Gastrocnemius medialis (tissue), 4 donors: ENCODE results near the gene CXCL1. TPM values are rescaled to one million over a fixed set of nuclear protein-coding genes. Genes with fewer than 3 reads are reported as not detected.

Source experiments
- ATAC-seq, 2 donors: fragments of 150-250 bp; one replicate each; pipeline ENCODE4 v1.9.1; 2016
- DNase-seq, 2 donors: peaks; one replicate each; pipeline ENCODE4 v3.0.0-alpha.2; 2019
- H3K27ac ChIP-seq, 4 donors: fragments of 200-600 bp; sonication (generic); 1 replicate in 1 of 4; 2 replicates in 3 of 4; pipeline ENCODE4 v1.5.1; 2016 to 2018; ENCODE audit warnings: mild to moderate bottlenecking in 2 of 4, moderate library complexity in 1 of 4
- H3K27me3 ChIP-seq, 3 donors: fragments of 200-600 bp; sonication (generic) in 2 of 3; 1 replicate in 1 of 3; 2 replicates in 2 of 3; pipeline versions ENCODE4 v1.5.1 to v1.6.0; 2016 to 2019; ENCODE audit warnings: mild to moderate bottlenecking in 1 of 3, moderate library complexity in 1 of 3
- H3K36me3 ChIP-seq, 2 donors: fragments of 200-600 bp; sonication (generic) in 1 of 2; one replicate each; pipeline ENCODE4 v1.5.1; 2017 to 2018
- H3K4me1 ChIP-seq, 2 donors: fragments of 200-600 bp; sonication (generic) in 1 of 2; one replicate each; pipeline ENCODE4 v1.5.1; 2016 to 2017; ENCODE audit warnings: mild to moderate bottlenecking in 2 of 2
- H3K4me3 ChIP-seq, 4 donors: fragments of 200-600 bp; sonication (generic) in 3 of 4; 1 replicate in 1 of 4; 2 replicates in 3 of 4; pipeline ENCODE4 v1.5.1; 2016 to 2019; ENCODE audit warnings: mild to moderate bottlenecking in 2 of 4
- H3K9me3 ChIP-seq, 3 donors: fragments of 200-600 bp; sonication (generic) in 2 of 3; 1 replicate in 1 of 3; 2 replicates in 2 of 3; pipeline ENCODE4 v1.5.1; 2016 to 2019
- POLR2A ChIP-seq, 2 donors: fragments of 450-650 bp; IDR thresholded peaks; one replicate each; pipeline ENCODE4 v1.6.1; 2017; ENCODE audit warnings: antibody characterized with exemption in 2 of 2, mild to moderate bottlenecking in 2 of 2, moderate library complexity in 2 of 2
- in situ Hi-C, 4 donors: fragments of 200-750 bp; cut with MboI; loops; one replicate each; pipeline versions ENCODE4 v1.15.0 to v1.8.0; 2017; ENCODE audit warnings: low sequenced_read_pairs in 4 of 4
- intact Hi-C: fragments of 100-400 bp; cut with DNase I; formaldehyde crosslinking; loops from one replicate; pipeline ENCODE4 v1.15.1; 2023; ENCODE audit warnings: low total_unique reads
- total RNA-seq, 4 donors: library from RNA; depleted of rRNA; stranded (reverse); fragments of >200 nt; gene quantifications; one replicate each; pipeline versions ENCODE4 v1.1.0 to v1.2.3, GENCODE V29; 2016
- TF ChIP-seq, protein P1 (sequence below), 5 experiments: fragments of 450-650 bp in 3 of 5; fragments of 200-600 bp in 2 of 5; sonication (generic) in 2 of 5; IDR thresholded peaks in 4 of 5; conservative IDR thresholded peaks in 1 of 5; 1 replicate in 4 of 5; 2 replicates in 1 of 5; pipeline ENCODE4 v1.5.1; 2016 to 2019; ENCODE audit warnings: antibody characterized with exemption in 5 of 5, mild to moderate bottlenecking in 3 of 5, moderate library complexity in 3 of 5

Gene CXCL1
- total RNA-seq, 4 donors from 2014 or later: 2.7 to 3.2 TPM; not detected in 2

DNA sequence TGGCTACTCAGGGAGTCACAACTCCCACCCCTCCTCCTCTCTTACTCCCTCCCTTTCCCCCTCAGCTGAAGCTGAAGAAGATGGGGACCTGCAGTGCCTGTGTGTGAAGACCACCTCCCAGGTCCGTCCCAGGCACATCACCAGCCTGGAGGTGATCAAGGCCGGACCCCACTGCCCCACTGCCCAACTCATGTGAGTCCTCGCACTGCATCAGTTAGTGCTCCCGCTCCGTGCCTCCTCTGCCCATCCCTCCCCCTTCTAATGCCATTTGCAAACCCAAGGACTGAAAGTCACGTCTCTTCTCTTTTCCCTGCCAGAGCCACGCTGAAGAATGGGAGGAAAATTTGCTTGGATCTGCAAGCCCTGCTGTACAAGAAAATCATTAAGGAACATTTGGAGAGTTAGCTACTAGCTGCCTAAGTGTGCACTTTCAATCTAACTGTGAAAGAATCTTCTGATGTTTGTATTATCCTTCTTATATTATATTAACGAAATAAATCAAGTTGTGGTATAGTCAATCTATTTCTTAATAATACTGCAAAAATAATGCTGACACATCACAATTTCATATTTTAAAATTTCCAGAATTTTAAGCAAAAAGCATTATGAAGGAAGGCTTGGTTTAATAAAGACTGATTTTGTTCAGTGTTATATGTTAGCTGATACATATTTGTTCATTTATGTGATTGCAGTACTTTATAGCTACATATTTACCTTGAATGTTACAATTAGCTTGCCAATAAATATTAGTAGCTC, 15.3 kb upstream of the CXCL1 start:
- TF ChIP-seq, protein P1, sequence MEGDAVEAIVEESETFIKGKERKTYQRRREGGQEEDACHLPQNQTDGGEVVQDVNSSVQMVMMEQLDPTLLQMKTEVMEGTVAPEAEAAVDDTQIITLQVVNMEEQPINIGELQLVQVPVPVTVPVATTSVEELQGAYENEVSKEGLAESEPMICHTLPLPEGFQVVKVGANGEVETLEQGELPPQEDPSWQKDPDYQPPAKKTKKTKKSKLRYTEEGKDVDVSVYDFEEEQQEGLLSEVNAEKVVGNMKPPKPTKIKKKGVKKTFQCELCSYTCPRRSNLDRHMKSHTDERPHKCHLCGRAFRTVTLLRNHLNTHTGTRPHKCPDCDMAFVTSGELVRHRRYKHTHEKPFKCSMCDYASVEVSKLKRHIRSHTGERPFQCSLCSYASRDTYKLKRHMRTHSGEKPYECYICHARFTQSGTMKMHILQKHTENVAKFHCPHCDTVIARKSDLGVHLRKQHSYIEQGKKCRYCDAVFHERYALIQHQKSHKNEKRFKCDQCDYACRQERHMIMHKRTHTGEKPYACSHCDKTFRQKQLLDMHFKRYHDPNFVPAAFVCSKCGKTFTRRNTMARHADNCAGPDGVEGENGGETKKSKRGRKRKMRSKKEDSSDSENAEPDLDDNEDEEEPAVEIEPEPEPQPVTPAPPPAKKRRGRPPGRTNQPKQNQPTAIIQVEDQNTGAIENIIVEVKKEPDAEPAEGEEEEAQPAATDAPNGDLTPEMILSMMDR (IDR thresholded peaks at IDR 0.05 in 4 of 5, conservative IDR thresholded peaks at IDR 0.05 in 1 of 5): no peak
- no peak for TF ChIP-seq POLR2A (IDR thresholded peaks at IDR 0.05)
- intact Hi-C loops (no loop called here), in situ Hi-C loops (no loop called here)
- ATAC-seq (no peak), DNase-seq (no peak)
- H3K4me1 ChIP-seq: no peaks in the 10 kb centered on the region
- no peaks in the 10 kb centered on the region for H3K36me3 ChIP-seq
- peaks cover 0 to 5% (median 0%) of the 10 kb centered on the region in 3 donors for H3K27me3 ChIP-seq
- no peaks in the 10 kb centered on the region for H3K9me3 ChIP-seq
- no peak overlapping the region for H3K4me3 ChIP-seq
- H3K27ac ChIP-seq: no peak overlapping the region

DNA sequence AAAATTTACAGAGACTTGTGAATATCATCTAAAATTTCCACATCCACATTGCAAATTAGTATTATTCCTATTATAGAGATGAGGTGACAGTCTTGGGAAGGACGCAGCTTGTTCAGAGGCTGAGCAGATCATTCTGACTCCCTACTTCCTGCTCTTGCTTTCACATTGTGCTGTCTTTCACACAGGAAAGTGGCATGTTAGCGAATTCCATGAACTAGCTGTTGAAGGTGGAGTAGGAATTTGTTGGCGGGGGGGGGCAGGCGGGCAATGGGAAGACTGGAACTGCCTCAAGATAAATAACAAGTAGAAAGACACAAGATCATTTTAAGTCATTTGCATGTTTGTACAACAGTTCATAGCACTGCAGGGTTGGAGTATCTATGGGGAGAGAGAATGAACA, 13.8 kb upstream of the CXCL1 start:
- intact Hi-C loops (no loop called here), in situ Hi-C loops (no loop called here)
- DNase-seq (no peak), ATAC-seq (no peak)
- no peak for TF ChIP-seq POLR2A (IDR thresholded peaks at IDR 0.05)
- TF ChIP-seq, protein P1 (IDR thresholded peaks at IDR 0.05 in 4 of 5, conservative IDR thresholded peaks at IDR 0.05 in 1 of 5): no peak
- H3K4me3 ChIP-seq: no peak overlapping the region
- H3K9me3 ChIP-seq: no peaks in the 10 kb centered on the region
- H3K27me3 ChIP-seq: peaks cover 0 to 5% (median 0%) of the 10 kb centered on the region in 3 donors
- H3K4me1 ChIP-seq: no peaks in the 10 kb centered on the region
- no peak overlapping the region for H3K27ac ChIP-seq
- no peaks in the 10 kb centered on the region for H3K36me3 ChIP-seq

DNA sequence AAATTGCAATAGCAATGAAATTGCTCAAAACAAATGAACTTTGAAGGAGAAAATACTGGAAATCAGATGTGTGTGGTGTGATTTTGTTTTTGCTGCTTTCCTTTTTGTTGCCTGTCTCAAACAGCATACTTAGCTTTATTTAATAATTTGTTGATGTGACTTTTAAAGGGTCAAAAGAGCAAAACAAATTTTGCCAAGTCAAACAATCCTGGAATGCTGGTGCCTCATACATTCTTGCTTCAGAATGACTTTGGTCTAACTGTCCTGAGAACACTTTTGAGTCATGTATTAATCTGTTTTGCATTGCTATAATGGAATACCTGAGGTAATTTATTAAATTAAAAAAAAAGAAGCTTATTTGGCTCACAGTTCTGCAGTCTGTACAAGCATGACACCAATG, 12.7 kb upstream of the CXCL1 start:
- no peak overlapping the region for H3K4me3 ChIP-seq
- intact Hi-C loops: no loop called here
- H3K27me3 ChIP-seq: peaks cover 0 to 3% (median 0%) of the 10 kb centered on the region in 3 donors
- DNase-seq (no peak), ATAC-seq (no peak)
- no peak for TF ChIP-seq POLR2A (IDR thresholded peaks at IDR 0.05)
- TF ChIP-seq, protein P1 (IDR thresholded peaks at IDR 0.05 in 4 of 5, conservative IDR thresholded peaks at IDR 0.05 in 1 of 5): no peak
- no peaks in the 10 kb centered on the region for H3K4me1 ChIP-seq
- no peaks in the 10 kb centered on the region for H3K9me3 ChIP-seq
- in situ Hi-C loops: no loop called here
- no peaks in the 10 kb centered on the region for H3K36me3 ChIP-seq
- H3K27ac ChIP-seq: no peak overlapping the region

DNA sequence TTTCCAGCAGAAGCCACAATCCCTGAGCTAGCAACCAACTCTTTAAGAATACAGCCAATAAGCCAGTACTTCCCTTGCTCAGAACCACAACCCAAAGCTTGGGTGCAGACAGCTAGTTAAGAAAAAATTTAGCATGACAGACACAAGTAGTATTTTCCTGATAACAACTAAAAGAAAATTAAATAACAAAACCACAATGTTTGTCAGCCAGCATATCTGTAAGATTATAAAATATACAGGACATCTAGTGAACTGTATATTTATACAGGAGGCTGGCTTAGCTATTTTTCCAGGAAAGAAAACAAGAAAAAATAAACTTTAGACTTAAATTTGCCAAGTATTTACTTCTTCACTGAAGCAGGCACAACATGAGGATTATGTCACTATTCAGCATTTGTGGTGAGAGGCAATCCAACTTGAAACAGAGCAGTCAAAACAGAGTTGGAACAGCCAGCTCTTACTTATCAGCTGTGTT, 9.5 kb upstream of the CXCL1 start:
- ATAC-seq: no peak
- H3K27me3 ChIP-seq: no peaks in the 10 kb centered on the region
- no peak for DNase-seq
- H3K4me3 ChIP-seq: no peak overlapping the region
- no peaks in the 10 kb centered on the region for H3K9me3 ChIP-seq
- no peaks in the 10 kb centered on the region for H3K4me1 ChIP-seq
- in situ Hi-C loops (no loop called here), intact Hi-C loops (loop anchor here (10.0 kb wide), 1 partner anchor 195 kb away; no protein-coding TSS in a partner anchor)
- H3K27ac ChIP-seq: no peak overlapping the region
- TF ChIP-seq, protein P1 (IDR thresholded peaks at IDR 0.05 in 4 of 5, conservative IDR thresholded peaks at IDR 0.05 in 1 of 5): no peak
- no peaks in the 10 kb centered on the region for H3K36me3 ChIP-seq
